Hematopoietic multipotent progenitor cell (in vitro differentiated cells): ENCODE measurements around the gene URAD. TPM values are rescaled to one million over a fixed set of nuclear protein-coding genes. Genes with fewer than 3 reads are reported as not detected.

ENCODE experiments used
- DNase-seq, 3 donors: peaks; one replicate each; pipeline ENCODE4 v3.0.0-alpha.2; 2011 to 2015; ENCODE audit warnings: low read depth in 2 of 3, low spot score in 2 of 3
- small RNA-seq: library from RNA; depleted of rRNA; stranded (forward); fragments of <200 nt; gene quantifications from one replicate; pipeline ENCODE3, GENCODE V24; 2012
- total RNA-seq: library from RNA; depleted of rRNA; stranded (reverse); fragments of >200 nt; gene quantifications from one replicate; pipeline ENCODE4 v1.2.3, GENCODE V29; 2012

URAD gene
- total RNA-seq, 1 donor, result 0.27 TPM

- peak in 2 of 3 donors; percentile 62 to 69 for DNase-seq
Measured at GRCh38 chr13:27960362-27961226, 27.9 kb downstream of the URAD start.

- no peak for DNase-seq
Measured at GRCh38 chr13:27959976-27960361, 28.5 kb downstream of the URAD start.

- no peak for DNase-seq
Measured at GRCh38 chr13:27956576-27957300, 31.8 kb downstream of the URAD start.

- DNase-seq, result no peak
Measured at GRCh38 chr13:27955014-27955591, 33.4 kb downstream of the URAD start.

- peak in 1 of 3 donors; percentile 27 for DNase-seq
Measured at GRCh38 chr13:27954406-27954851, 34.1 kb downstream of the URAD start.

- peak; percentile 24 to 83 (median 79) for DNase-seq
Measured at GRCh38 chr13:27953676-27954405, 34.7 kb downstream of the URAD start.

- no peak for DNase-seq
Measured at GRCh38 chr13:27952876-27953675, 35.4 kb downstream of the URAD start.

- DNase-seq, result no peak
Measured at GRCh38 chr13:27942972-27943371, 45.5 kb downstream of the URAD start.

GRCh38 chr13:27933580-27934328 is 54.7 kb downstream of the URAD start:
- DNase-seq, result no peak

- DNase-seq, result no peak
Measured at GRCh38 chr13:27933118-27933517, 55.4 kb downstream of the URAD start.

GRCh38 chr13:27929868-27930267 is 58.6 kb downstream of the URAD start:
- DNase-seq, result no peak

- DNase-seq, result no peak
Measured at GRCh38 chr13:27928805-27929753, 59.4 kb downstream of the URAD start.

- DNase-seq, result no peak
Measured at GRCh38 chr13:27928353-27928804, 60.1 kb downstream of the URAD start.

Small RNAs within 50 kb of the gene (small RNA-seq; reads per million reads assigned to genes)
- gene ATP5F1EP2 (not detected), gene RN7SL272P (not detected)

Other genes starting within 250 kb of the URAD start
- gene GSX1, start 196.2 kb downstream of the URAD start, total RNA-seq, result not detected
- gene PDX1, start 68.7 kb downstream of the URAD start, total RNA-seq, result not detected
- not detected for gene CDX2, start 19.4 kb downstream of the URAD start, total RNA-seq
- gene FLT3, start 111.9 kb upstream of the URAD start, total RNA-seq, result 42.8 TPM
- 50.4 TPM for gene PAN3, start 149.9 kb upstream of the URAD start, total RNA-seq